Measurements from ENCODE around the gene TMEM108.

- TF ChIP-seq CTCF (IDR thresholded peaks at IDR 0.05 in 2 of 3, conservative IDR thresholded peaks at IDR 0.05 in 1 of 3; ENCODE audit: borderline replicate concordance in 1 of 3, insufficient read depth in 1 of 3, low read depth in 2 of 3, low read length in 2 of 3) (no peak), MAX (IDR thresholded peaks at IDR 0.05) (no peak), POLR2A (IDR thresholded peaks at IDR 0.05; ENCODE audit: borderline replicate concordance, extremely low read depth, insufficient read depth, insufficient read length) (no peak), EZH2phosphoT487 (IDR thresholded peaks at IDR 0.05; ENCODE audit: borderline replicate concordance) (no peak), REST (IDR thresholded peaks at IDR 0.05; ENCODE audit: low read depth) (no peak), POLR2AphosphoS5 (IDR thresholded peaks at IDR 0.05; ENCODE audit: low read depth, low read length) (no peak), ATF3 (IDR thresholded peaks at IDR 0.05) (no peak), JUND (IDR thresholded peaks at IDR 0.05) (no peak), EGR1 (IDR thresholded peaks at IDR 0.05; ENCODE audit: low read depth) (no peak), YY1 (IDR thresholded peaks at IDR 0.05; ENCODE audit: extremely low read depth, insufficient replicate concordance, low read depth, low read length) (no peak), EZH2 (IDR thresholded peaks at IDR 0.05) (no peak), ZBTB33 (IDR thresholded peaks at IDR 0.05; ENCODE audit: extremely low read depth, insufficient replicate concordance, low read length) (no peak)
Measured at GRCh38 chr3:133361011-133361410, 322.8 kb downstream of the TMEM108 start.
